Activated T-cell treated with anti-CD3 and anti-CD28 coated beads, Interleukin-2, amount 50 U/mL, for 48 hours (primary cell): Measurements from ENCODE around the gene RIN3.
A peak's percentile ranks its signal among the peaks of the same experiment; 100 is the strongest.

Experiments used
- DNase-seq, 2 experiments: peaks; one replicate each; pipeline ENCODE4 v3.0.0-alpha.2; 2020

Gene RIN3

DNA sequence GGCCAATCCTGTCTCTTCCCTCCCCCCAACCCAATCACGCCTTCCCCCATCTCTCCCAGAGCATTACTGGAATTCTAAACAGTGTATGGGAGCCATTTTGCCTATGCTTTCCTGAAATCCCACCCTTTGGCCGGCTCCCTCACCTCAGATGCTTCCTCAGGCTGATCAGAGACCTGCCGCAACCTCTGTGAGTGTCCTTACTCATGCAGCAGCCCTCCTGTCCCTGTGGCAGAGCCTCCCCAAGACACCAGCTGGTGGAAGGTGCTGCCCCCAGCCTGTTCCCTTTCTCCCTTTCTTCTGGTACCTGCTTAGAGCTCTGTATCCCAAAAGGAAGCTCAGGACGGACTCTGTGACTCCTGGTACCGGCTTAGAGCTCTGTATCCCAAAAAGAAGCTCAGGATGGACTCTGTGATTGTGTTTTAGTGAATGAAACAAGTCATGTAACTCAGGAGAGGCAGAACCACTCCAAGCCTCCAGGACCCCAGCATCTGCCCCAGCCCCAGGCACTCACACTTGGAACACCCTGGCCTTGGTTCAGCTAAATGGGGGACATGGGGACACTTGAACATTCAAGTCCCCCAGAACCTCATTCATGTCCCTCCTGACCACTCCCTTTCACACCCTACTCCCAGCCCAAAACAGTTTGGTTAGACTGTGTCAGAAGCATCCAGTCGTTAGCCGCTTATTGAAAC, 29.3 kb upstream of the RIN3 start:
- no peak for DNase-seq

DNA sequence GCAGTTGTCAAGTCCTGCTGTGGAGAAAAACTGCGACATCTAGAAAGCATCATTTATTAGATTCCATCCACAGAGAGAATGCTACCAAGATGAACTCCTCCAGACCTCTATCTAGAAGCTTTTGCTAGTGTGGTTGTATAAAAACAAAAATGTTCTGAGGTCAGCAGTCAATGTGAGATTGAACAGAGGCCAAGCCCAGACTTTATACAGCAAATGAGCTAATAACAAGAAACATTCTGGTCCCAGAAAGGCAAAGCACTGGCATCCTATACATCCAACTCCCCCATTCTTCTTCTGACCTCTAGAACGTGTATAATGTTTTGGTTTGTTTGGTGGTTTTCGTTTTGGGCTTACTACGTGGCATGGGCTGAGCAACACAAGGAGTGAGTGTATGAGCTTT, 26.7 kb upstream of the RIN3 start:
- no peak for DNase-seq

DNA sequence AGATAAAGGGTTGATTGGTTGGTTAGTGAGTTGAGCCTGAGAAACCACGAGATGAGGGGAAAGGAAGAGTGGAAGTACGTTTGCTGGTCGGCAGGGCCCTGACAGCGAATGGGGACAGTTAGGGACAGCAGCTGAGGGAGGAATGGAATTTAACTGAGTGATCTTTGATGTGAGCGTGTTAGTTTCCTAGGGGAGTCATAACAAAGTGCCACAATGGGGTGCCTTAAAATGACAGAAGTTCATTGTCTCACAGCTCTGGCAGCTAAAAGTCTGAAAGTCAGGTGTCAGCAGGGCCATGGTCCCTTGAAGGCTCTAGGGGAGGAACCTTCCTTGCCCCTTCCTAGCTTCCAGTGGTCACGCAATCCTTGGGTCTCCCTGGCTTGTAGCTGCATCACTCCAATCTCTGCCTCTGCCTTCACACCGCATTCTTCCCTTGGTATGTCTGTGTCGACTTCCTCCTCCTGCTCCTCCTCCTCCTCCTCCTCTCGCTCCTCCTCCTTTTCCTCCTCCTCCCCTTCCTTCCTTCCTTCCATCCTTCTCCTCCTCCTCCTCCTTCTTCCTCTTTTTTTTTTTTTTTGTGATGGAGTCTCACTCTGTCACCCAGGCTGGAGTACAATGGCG, 26.0 kb upstream of the RIN3 start:
- no peak for DNase-seq

DNA sequence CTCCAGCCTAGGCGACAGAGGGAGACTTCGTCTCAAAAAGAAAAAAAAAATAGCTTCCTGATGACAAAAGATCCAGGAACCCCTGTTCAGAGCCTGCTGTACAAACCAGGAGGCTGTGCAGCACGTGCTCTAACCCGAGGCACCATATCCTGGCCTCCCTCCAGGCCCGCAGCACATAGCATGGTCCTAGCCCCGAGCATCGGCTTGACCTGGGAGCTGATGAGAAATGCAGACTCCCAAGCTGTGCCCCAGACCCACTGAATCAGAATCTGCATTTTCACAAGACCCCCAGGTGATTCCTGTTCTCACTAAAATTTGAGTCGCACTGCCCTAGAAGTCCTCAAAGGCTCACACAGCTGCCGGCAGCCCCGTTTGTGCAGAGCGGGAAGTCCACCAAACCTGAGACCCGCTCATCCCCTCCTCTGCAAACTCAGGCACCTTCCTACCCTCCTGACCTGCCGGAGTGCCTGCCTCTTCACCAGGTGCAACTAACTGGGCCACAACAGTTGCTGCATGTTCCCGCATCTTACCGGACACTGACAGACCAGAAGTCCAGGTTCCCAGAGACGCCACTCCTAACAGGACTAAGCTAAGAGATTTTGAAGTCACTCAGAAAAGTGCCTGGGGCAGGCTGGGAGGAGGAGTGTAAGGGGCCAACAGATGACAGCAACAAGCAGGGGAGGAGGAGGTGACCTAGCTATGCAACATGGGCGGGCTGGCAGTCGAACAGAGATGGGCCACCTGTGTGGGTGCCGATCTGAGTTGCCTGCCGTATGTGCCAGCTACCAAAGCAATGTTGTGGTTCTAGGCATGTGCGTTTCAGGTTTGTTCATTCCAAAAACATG, 24.0 kb upstream of the RIN3 start:
- DNase-seq = no peak

DNA sequence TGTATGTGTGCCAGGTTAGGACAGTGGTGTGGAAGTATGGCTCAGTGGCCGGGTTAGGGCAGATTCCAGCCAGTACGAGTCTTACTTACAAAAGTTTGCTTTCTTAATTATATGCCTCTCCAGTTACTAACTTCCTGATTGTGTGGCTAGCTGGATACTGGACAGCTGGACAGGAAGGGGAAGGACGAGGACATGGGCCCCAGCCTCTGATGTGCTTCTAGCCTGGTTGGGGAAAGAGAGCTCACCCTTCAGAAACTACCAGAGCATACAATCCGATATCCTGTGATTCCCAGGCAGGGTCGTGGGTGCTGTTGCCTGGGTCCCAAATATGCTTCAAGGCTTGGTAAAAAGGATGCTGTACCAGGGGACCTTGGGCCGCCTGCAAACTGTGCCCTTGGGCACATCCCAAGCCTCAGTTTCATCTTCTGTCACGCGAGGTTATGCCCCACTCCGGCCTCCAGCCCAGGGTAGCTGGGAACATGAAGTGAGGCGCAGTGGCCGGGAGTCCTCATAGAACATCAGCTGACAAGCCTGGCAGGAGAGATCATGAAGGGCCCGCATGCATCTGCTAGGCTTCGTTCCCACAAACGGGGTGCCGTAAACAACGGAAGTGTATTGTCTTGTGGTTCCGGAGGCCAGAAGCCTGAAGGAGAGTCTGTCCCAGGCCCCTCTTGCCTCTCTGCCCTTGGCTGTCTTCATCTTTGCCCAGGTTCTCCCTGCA, 23.2 kb upstream of the RIN3 start:
- no peak for DNase-seq

DNA sequence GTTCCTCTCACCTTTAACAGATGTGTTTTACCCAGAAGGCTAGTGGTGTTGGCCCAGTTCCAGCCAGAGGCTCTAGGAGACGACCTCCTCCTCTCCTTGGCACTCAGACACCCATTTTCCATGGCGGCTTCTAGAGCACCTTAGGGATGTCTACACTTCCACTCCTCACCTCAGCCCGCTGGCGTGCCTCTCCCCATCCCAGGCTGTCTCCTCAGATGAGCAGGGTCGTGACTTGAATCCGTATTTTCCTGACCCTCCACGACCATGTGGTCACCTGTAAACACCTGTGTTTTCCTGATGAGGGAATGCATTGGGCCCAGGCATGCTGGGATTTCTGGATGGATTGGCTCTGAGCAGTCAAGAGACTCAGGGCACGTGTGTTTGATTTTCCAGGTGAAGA, 21.8 kb upstream of the RIN3 start:
- DNase-seq = no peak

DNA sequence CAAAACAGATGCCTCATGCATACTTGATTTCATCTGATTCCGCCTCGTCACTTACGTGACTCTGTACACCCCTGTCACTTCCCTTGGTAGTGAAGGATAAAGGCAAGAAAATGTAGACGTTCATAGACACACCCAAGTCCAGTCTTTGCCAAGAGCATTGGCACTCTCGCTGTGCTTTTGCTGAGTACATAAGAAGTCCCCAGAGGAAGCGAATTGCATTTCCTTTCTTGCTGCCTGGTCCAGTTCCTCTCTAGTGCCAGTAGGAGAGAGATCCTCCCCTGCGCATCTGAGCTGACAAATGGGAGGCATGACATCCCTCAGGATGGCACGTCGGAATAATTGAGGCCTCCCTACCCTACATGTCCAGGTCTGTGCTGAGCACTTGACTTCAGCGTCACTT, 21.3 kb upstream of the RIN3 start:
- DNase-seq = no peak

DNA sequence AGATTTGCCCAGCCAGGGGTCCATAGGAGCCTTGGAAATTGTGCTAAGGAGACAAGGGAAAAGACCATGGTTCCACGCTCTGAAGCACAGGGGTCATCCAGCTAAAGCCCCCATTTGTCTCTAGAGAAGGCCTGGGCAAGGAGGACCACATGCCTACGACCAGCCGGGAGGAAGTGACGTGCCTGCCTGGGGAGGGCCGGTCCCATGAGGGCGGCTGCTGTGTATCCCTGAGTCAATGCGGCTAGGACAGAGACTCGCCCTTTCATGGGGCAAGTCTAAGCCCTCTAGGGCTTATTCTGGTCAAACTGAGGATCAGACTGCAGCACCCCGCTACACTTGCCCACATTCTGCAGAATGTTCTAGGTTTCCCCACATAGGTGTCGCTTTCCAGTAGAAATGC, 20.6 kb upstream of the RIN3 start:
- no peak for DNase-seq

DNA sequence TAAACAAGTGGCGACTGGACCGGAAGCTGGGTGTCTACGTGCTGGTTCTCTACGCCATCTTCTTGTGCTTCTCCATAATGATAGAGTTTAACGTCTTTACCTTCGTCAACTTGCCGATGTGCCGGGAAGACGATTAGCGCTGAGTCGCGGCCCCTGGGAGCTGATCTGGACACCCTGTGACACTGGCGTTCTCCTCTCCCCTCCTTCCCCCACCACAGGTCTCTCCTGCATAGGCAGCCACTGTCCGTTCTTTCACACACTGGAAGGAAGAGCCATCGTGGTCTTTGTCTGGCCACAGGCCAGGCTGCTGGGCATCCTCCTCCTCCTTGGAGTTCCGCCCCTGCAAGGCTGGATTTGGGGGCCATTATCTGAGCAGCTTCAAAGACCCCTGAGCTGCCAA, 20.1 kb upstream of the RIN3 start:
- DNase-seq = no peak

DNA sequence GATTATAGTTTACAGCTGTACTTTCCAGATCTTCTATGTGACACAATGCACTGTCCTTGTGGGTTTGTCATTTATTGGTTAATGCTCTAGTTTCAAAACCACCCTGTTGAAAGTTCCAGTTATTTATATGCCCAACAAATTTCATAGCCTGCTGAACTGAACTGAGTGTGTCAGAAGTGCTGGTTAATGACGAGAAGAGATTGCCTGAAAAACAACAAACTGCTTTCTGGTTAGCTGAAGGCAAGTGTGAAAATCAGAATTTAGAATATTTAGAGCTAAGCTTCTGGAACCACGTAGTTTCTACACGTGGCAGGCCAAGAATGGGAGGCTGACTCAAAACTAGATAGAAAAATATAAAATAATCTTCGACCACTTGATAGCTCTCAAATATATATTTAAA, 19.1 kb upstream of the RIN3 start:
- DNase-seq = no peak

DNA sequence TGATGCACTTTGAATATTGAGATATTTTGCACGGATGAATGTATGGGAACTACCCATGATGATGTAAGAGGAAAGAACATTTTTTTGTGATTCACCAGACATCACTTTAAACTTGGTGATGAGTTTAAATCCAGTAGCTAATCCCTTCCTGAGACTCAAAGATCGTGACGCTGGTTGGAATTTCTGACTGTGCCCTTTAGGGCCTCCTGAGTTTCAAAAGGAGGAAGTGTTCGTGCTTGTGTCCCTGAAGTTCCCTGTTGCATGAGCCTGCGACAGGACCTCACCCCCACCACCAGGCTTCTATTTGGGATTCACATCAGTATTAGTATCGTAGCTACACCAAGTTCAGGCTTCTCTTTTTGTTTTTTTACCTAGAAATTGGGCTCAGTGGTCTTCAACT, 18.6 kb upstream of the RIN3 start:
- DNase-seq = no peak

DNA sequence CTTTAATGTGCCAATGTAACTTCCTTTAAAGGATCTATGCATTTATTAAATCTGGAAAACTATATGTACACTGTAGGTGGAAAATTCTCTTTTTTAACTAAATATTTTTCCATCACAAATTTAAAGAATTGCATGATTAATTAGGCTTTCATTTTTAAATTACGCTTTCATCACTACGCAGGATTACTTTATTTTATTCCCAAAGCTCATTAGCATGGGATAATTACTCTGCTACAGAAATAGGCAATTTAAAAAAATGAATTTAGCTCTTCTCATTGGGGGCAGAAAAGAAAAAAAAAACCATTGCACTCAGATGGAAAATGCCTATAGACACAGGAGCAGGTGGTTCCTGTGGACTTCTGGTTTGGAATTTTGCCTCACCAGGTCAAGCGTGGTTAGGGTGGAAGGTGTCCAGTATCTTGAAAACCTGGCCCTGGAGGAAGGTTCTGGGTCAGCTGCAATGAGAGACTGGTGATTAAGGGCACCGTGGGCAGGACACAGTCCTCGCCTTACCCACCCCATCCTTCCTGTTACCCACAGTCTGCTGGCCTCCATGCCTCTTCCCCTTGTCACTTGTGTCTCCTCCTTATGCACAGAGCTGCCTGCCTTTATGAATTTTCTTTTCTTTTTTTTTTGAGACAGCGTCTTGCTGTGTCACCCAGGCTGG, 17.3 kb upstream of the RIN3 start:
- DNase-seq = peak in 1 of 2 experiments; percentile 7

DNA sequence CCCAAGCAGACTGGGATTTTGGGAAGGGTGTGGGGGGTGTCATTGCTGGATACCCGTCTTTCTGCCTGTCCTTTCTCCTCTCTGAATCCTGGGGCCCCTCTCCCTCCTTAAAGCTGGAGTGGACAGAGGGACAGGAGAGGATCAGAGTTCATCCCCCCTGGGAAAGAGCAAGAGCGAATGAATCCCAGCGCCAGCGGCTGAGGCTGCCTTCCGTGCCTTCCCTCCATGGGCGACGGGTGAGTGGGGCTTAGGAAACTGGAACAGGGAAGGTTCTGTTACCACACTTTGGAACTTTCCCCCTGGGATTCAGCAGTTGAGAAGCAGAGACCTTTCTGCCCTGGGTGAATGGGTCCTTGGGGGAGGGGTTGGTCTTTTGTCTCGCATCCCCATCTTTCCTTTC, 16.2 kb upstream of the RIN3 start:
- peak in 1 of 2 experiments; percentile 4 for DNase-seq

DNA sequence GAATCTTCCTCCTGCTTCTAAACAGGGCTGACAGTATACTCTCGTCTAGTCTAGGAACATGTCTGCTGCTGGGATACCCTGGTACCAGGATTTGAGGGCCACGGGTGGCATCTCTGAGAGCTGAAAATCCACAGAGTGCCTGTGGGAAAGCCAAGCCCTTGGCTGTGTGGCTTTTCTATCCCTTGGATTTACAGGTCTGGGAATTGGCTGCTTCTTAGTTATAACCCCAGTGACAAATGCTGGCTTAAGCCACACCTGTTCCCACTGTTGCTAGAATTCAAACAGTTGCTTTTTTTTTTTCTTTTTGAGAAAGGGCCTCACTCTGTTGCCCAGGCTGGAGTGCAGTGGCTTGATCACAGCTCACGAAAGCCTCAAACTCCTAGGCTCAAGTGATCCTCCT, 14.3 kb upstream of the RIN3 start:
- DNase-seq = no peak

DNA sequence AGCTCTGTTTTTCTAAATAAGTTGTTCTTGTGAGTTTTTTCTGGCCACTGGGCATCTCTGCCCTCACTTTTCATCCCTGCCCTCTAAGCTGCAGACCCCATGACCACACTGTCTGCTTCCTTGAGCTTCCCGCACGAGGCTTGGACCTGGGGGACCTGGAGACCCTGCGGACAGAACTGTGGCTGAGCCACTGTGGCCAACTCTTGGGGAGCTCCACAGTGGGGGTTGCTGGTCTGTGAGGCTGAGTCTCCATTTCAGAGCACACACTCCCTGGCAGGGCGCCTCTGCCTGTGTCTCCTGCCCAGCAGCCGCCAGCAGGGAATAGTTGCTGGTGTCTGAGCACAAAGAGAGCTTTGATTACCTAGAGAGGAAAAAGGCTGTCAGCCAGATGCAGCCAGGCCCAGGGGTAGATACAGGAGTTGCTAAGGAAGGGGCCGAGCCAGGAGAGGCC, 13.1 kb upstream of the RIN3 start:
- peak in 1 of 2 experiments; percentile 7 for DNase-seq

DNA sequence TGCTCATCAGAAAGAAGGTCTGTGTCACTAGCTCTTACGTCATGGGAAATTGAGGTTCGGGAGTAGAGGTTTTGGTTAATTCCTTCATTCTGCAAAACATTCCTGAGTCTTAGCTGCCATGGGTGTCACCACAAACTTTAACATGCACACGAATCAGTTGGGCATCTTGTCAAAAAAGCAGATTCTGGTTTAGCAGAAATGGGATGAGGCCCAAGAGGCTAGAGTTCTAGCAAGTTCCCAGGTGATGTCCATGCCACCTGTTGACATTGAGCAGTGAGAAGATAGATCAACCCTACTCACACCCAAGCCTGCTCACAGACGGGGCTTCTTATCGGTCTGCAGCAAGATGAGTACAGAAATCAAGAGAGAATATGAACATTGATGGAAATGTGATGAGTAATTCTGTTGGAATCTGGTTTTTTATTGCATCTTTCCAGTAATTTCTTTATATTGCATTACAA, 11.7 kb upstream of the RIN3 start:
- DNase-seq = no peak

DNA sequence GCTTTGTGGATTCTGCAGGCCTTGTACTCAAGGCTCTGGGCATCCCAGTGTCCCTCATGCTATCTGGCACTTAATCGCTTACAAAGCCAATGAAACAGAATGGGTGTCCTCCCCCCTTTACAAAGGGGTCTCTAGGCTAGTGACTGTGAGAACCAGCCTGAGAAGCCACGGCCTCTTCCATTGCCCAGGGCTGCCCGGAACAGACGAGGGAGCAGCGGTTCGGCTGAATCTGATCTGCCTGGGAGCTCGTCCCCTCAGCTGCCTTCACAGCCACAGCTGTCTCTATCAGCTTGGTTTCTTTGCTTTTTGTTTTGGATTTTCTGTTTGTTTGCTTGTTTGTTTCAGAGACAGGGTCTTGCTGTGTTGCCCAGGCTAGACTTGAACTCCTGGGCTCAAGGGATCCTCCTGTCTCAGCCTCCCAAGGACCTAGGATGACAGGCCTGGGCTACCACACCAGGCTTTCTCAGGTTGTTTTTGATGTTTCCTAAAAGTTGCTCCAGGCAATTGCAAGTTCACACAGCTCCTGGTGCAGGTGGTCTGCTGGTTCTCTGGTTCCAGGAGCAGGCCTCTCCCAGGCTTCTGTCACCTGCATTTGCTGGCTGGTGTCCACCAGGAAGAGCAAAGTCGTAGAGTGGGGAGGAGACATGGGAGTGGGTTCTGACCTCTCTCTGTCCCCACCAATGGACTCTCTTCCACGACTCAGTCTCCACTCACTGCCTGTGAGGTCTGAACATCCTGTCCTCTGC, 10.9 kb upstream of the RIN3 start:
- DNase-seq = no peak

DNA sequence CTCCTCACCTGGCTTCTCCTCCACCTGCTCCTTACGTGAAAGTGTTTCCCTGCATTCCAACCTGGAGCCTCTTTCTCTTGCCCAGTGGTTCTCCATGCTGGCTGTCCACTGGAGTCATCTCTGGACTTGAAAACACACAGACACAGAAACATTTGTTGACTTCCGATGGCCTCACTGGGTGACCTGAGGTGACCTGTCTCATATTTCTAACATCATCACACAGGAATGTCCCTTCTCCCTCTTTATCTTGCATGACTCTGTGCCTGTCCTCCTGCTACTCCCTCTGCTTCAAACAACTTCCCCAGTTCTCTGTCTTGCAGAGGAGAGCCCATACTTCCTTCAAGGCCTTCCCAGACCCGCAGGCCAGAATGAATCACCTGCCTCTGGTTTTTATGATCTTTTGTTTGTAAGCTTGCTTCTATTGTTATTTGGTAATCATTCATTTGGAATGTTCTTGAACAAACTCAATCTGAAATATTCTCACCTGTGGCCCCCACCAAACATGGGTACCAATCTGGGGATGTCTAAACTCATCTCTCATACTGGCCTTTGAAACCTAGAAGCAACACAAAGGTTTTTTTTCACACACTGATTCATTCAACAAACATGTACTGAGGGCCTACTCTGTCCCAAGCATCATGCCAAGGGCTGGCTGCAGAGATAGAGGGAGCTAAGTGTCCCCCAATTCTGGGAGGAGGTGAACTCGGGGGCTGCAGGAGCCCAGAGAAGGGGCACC, 9.7 kb upstream of the RIN3 start:
- no peak for DNase-seq

DNA sequence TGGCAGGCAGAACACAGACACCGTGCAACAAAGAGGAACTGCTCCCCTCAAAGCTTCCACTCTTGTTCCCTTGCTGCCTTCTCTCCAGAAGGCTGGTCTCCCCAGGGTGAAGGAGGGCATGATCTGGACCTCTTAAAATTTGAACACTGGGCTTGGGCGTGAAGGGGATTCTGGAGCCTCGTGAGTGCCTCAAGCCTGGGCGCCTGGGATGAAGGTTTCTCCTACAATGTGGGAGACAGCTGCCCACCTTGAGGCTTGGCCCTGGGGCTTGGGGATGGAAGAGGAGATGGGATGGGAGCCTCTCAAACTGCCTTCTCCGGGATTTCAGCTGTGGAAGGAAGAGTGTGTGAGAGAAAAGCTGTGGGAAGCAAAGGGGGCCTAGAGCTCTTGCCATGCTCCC, 7.8 kb upstream of the RIN3 start:
- DNase-seq = no peak

DNA sequence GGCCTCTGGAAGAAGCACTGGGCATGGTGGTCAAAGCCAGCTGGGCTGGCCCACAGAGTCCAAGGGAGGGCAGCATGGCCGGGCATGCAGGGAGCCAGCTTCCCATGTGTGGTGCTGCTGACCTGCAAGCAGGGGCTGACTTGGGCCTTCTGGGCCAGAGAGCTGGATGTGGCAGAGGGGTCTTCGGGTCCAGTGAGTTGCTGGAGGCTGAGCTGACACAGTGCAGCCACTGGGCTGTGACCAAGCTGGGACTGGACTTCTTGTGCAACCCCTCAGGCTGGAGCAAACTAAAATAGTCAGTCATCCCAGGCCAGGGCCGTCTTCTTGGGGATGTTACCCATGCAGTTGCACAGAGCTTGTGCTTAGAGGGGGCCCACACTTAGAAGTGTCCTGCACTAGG, 7.3 kb upstream of the RIN3 start:
- DNase-seq = no peak

DNA sequence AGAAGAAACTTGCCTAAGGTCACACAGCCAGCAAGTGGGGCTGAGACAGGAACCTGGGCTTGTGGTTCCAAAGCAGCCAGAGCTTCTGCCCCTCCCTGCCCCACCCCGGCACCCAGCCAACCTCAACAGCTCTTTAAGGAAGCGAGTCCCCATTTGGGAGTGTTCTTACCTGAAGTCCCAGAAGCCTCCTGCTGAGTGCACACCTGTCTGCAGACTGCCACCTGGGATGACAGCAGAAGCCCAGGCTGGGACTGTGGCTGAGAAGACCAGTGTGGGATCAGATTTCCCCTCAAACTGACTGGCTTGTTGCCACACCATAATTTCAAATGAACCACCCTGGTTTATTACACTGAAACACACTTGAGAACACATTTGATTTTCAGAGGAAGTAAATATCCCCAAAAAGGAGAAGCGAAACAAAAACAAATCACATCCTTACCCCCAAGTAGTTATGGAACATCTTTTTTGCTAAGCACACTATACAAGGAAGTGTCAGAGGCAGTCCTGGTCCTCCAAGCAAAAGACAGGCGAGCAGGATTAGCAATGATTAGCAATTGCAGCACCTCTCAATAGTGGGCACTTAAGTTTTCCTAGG, 6.3 kb upstream of the RIN3 start:
- no peak for DNase-seq
